GM12892 (cell line): Measurements from ENCODE around the gene ACSS1.

ENCODE experiments used
- POLR2A ChIP-seq: IDR thresholded peaks from 2 replicates; pipeline ENCODE4 v1.6.1; 2011; ENCODE audit warnings: low read depth, low read length, control low read depth
- POLR2AphosphoS5 ChIP-seq: IDR thresholded peaks from 2 replicates; pipeline ENCODE4 v1.6.1; 2011; ENCODE audit warnings: low read depth, low read length, control low read depth
- TAF1 ChIP-seq: IDR thresholded peaks from 2 replicates; pipeline ENCODE4 v1.6.1; 2011; ENCODE audit warnings: low read depth, mild to moderate bottlenecking, control low read depth, low read length, borderline replicate concordance

GRCh38 chr20:25059866-25060465 is 2.0 kb upstream of the ACSS1 start:
- no peak for TF ChIP-seq POLR2A
- TF ChIP-seq POLR2AphosphoS5, result no peak
- no peak for TF ChIP-seq TAF1
